Stimulated activated CD8-positive, alpha-beta memory T cell treated with anti-CD3 and anti-CD28 coated beads, Interleukin-2, amount 100 ng/mL, for 48 hours (primary cell): ENCODE results near the gene MRPL20.
A peak's percentile ranks its signal among the peaks of the same experiment; 100 is the strongest.
"Not testable (repeated sequence)": the region's sequence is repeated elsewhere in the genome, so short reads cannot be mapped to it uniquely, and the experiment has no call there.

ENCODE experiments used
- DNase-seq, 2 donors: peaks; one replicate each; pipeline ENCODE4 v3.0.0-alpha.2; 2020; ENCODE audit warnings: low read depth in 2 of 2

MRPL20 gene

DNA sequence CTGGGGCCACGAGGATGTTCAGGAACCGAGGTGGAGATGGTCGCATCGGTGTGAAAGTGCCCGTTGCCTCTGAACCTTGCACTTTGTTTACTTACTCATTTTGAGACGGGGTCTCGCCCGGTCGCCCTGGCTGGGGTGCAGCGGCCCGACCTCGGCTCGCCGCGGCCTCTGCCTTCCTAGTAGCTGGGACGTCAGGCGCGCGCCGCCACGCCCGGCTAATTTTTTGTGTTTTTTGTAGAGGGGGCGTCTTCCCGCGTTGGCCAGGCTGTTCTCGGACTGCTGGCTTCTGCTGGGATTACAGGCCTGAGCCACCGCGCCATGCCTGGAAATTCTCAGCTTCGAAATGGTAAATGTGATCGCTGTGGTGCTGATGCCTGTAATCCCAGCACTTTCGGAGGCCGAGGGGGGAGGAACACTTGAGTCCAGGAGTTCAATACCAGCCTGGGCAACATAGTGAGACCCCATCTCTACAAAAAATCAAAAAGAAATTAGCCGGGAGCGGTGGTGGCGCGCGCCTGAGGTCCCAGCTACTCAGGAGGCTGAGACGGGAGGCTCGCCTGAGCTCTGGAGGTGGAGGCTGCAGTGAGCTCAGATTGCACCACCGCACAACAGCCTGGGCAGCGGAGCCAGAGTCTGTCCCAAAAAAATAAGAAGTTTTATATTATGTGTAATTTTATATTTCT lies 684 bp upstream of the MRPL20 start:
- no peak for DNase-seq

DNA sequence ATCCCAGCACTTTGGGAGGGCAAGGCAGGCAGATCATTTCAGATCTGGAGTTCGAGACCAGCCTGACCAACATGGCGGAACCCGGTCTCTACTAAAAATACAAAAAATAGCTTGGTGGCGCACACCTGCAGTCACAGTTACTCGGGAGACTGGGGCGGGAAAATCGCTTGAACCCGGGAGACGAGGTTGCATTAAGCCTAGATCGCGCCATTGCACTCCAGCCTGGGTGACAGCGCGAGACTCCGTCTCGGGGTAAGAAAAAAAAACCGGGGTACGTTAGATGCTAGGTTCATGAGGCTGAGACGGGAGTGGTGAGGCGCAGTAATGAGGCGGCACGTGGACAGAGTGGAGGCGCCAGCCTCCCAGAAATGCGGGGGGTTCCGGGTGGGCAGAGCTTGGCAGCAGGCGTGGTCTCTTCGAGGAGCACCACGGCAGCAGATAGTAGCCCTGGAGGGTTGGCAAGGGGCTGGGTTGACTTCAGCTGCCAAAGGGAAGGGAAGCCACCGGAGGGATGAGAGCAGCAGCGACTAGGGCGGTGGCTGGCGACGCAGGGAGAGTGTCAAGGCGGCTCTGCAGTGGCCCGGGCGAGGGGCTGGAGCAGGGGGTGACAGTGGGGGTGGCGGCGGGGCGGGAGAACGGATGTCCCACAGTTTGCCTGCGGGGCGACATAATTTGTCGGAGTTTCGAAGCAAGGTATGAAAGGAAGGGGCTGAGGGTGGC lies 832 bp downstream of the MRPL20 start:
- DNase-seq = no peak

DNA sequence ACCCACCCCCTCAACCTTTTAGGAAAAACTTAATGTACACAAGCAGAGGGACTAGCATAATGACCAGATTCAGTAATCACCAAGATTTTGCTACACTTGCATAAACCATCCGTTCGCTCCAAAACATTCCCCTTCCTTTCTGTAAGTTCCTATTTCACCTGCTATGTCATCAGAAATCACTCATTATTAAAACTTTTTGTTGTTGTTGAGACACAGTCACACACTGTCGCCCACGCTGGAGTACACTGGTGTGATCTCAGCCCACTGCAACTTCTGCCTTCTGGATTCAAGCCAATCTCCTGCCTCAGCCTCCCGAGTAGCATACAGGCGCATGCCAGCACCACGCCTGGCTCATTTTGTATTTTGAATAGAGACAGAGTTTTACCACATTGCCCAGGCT lies 3.4 kb downstream of the MRPL20 start:
- no peak for DNase-seq

DNA sequence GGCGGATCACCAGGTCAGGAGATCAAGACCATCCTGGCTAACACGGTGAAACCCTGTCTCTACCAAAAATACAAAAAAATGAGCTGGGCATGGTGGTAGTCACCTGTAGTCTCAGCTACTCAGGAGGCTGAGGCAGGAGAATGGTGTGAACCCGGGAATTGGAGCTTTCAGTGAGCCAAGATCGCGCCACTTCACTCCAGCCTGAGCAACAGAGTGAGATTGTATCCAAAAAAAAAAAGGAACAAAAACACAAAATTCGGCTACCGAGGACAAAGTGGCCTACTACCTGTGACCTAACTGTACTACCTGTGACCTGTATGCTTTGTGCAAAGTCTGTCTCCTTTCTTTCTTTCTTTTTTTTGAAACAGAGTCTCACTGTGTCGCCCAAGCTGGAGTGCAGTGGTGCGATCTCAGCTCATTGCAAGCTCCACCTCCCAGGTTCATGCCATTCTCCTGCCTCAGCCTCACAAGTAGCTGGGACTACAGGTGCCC lies 4.1 kb downstream of the MRPL20 start:
- DNase-seq = not testable (repeated sequence)

DNA sequence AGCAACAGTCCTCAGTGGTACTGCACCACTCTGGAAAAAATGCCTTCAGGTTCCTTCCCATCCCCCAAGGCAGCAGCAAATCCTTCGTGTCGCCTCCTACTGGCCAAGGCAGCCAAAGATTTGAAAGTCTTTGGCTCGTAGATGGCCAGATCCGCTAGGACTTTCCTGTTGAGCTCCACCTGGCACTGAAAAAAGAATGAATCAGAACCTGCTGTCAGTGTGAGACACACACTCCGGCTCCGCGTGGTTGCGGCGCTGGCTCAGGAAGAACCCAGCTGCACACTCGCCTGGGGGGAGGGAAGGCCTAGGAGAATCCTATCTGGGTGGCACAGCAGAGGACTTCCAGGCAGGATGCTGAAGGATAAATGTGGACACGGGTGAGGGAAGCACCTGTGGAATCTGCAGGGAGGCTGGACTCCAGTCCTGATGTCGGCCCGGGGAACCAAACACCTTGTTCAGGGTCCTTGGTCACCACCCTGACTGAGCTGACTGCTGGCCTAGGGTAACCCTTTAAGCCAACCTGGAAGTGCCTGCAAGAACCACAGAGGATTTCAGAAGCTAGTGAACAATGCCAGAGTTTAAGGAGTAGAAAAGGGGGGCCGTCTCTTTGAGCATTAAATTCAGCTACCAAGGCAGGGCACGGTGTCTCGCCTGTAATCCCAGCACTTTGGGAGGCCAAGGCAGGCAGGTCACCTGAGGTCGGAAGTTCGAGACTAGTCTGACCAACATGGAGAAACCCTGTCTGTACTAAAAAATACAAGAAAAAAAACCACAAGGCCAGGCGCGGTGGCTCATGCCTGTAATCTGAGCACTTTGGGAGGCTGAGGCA lies 4.8 kb downstream of the MRPL20 start:
- DNase-seq = no peak

DNA sequence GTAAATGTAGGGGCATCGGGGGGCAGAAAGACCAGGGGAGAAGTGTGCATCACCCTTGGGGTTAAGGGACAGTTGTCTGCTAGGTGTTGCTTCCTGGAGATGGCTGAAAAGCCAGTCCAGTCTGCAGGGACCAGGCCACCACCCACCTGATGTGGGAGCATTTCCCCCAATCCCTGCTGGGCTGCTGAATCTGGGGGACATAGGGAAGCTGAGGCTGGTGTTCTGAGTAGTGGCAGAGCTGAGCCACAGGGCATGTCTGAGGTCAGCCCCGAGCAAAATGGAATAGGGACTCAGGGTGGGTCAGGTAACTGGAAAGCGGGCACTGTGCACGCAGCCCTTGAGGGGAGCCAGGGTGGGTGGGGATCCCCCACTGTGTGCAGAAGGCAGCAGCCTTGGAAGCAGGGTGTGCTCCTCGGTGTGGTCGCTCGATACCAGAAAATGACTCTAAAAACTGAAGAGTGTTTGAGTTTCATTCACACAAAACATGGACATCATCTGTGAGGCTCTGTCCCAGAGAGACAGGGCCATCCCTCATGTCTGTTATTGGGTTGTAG lies 5.6 kb downstream of the MRPL20 start:
- DNase-seq = no peak

DNA sequence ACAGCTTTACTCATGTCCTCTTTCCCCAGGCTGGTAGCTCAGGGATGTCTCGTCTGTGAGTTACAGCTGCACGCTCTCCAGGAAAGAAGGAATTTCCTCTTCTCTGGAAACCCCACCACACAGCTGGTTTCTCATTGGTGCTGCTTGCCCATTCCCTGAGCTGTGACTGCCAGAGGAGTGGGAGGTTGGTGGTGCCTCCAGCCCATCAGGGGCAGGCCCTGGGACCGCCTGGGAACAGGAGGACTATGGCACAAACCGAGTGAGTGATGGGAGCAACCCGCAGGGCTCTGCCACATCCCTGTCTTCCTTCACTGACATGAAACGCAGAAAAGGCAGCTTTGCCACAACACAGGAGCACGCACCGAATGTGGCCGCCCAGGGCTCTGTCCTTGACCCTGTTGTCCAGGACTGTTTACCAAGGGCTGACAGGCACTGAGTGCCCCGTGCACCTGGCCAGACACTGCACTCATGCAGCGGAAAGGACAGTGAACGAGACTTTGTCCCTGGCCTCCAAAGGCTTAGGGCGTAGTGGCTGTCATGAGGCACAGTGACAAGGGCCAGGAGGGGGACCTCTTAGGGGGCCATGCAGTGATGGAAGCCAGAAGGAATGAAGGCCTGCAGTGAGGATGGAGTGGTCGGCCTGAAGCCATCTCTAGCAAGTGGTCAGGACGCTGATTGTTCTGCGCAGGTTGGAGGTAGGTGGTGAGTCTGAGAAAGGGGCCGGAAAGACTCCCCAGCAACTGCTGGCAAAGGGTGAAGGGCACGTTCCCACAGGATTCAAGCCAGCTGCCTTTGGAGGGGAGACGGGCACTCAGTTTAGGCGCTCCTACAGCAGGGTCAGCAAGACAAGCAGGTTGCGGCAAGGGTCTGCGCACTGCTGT lies 6.3 kb downstream of the MRPL20 start:
- no peak for DNase-seq

DNA sequence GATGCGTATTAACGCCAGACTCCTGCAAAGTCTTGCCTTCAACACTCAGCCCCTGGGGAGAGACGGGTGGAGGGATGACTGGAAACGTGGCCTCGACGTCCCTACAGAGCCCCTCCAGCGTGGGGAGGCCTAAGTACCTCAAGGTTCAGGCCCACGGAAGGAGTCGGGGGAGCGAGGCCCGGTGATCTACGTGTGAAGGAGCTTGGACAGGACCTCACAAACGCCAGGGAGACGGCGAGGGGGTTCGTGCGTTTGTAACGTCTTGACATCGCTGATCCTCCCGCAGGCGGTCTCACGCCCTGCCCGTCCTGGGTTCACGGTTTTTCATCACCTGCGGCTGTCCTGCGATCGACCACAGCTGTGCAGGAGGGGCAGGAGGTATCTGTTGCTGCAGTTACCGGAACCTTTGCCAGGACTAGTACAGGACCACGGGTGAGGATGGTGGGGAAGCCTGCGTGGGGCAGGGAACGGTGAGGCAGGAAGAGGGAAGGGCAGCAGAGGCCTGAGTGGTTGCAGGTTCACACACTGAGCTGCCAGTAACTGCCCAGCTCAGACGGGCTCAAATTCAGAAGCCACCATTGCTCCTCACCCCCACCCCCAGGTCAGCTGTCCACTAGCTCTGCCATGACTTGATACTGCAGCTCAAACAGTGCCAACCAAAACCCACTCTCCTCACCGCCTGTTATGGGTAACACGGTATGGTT lies 7.1 kb downstream of the MRPL20 start:
- DNase-seq = no peak

DNA sequence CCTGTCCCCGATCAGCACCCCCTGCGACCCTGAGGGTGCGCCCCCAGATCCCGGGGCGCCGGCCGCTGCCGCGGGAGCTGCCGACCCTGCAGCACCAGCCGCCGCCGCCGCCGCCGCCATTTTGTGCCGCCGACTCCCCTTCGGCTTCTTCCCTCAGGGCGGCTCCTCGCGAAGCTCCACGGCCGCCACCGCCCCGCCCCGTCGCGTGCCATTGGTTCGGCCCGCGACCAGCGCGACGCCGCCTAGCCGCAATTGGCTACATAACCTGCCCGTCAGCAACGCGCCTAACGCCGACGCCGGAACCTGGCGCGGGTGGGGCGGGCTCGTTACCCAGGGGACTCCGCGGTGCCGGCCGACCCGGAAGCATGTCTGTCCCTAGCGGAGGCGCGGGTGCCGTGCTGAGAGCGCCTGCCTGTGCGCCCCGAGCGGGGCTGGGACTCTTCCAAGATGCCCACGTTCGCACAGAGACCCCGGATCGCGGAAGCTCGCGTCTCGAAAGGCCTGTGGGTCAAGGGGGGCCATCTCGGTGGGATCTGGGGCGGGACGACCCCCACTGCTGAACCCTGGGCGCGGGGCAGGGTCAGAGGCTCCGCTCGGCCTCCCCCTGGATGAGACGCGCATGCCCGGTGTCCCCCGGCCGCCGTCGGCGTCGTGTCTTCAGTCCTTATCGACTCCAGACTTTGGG lies 7.8 kb downstream of the MRPL20 start, which contains the start of gene CCNL2:
TSS of gene CCNL2 (minus strand) at position 149 of the 685 bp plus-strand sequence. CDS start at position 120, 29 bp downstream.
- peak; percentile 99 to 100 for DNase-seq

DNA sequence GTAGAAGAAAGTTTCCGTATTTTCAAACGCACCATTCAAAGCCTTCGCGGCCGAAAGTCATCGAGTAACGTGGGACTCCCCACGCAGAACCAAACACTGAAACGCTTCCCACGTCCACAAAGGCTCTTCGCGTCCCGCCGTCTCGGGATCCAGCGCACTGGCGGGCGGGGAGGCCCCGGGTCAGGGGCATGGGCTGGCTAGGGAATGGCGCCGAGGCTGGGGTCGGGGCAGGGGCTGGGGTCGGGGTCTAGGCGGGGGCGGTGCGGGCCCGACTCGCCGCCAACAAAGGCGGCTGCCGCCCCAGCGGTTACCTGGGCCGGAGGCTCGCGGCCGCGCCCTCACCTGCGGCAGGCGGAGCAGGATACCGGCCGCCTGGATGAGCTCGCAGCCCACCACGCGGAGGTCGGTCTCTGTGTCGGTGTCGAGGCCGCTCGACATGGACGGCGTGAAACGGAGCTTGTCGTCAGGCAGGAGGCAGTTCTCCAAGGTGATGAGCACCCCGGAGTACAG lies 8.4 kb downstream of the MRPL20 start:
- no peak for DNase-seq

DNA sequence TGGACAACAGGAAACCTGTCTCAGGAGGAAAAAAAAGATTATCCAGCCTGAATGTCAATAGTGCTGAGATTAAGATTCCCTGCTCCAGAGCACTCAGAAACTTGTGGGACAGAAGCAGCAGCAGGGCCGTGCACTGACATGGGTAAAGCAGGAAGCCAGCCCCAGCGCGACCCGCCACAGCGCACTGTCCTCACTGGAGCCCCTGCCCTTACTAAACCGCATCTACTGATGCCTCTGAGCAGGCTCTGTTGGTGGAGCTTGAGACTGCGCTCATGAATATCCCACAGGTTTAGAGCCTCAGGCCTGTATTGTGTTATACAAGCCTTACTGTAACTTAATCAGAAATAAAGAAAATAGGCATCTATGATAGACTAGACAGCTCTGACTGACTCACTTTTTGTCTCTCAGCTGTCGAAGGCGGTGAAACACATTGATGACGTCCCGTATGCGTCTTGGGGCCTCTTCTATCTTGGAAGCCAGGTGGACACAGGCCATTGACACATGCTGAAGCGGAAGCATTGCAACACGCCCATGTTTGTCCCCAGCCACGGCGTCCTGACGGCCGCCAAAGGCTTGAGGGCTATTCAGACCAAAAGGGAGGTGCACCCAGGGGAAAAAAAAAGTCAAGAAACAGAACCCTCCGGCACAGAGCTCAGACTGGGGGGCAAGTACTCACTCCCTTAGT lies 9.1 kb downstream of the MRPL20 start:
- no peak for DNase-seq

DNA sequence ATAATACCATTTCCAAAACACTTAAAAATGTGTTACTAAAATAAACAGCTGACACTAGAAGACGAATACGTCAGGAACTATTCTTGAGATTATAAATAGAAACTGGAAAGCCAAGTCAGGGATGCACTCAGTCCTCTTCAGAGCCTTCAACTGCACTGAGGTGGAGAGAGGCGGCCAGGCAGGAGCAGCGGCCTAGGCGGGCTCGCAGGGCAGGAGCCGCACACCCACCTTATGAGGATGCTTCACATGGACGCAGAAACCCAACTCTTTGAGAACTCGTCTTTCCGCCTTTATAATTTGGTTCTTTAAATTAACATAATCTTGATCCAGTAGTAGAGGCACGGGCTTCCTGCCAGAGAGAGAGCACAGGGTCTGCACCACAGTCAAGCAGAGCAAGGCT lies 11.9 kb downstream of the MRPL20 start:
- no peak for DNase-seq

DNA sequence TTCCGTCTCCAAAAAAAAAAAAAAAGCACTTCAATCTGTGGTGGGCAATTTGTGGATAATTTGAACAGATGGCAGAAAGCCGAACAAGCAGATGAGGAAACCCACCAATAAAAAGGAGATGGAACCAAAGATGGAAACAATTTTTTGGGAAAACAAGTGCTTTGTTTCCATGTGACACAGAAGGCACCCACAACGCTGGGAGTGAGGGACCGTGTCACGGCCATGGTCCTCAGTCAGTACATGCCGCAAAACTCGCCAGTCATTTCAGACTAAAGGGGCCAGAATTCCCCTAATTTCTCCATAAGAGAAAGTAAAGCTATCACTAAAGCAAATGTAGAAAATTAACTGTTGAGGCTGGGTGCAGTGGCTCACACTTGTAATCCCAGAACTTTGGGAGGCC lies 13.0 kb downstream of the MRPL20 start:
- DNase-seq = no peak

DNA sequence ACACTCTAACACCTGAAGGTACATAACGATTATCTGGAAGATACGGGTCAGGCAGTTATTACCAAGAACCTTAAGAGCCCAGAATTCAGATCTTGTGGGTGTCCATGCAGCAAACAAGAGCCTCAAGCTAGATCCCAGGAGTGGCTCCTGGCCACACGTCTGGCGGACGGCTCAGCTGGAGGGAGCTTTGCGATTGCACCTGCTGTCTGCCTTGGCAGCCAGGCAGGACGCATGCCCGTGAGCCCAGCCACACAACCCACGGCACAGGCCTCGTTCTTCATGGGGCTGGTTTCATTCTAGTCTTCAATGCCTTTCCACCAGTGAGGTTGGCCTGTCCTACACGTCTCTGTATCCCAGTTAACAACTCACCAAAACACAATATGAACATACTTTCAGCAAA lies 13.7 kb downstream of the MRPL20 start:
- DNase-seq = no peak

DNA sequence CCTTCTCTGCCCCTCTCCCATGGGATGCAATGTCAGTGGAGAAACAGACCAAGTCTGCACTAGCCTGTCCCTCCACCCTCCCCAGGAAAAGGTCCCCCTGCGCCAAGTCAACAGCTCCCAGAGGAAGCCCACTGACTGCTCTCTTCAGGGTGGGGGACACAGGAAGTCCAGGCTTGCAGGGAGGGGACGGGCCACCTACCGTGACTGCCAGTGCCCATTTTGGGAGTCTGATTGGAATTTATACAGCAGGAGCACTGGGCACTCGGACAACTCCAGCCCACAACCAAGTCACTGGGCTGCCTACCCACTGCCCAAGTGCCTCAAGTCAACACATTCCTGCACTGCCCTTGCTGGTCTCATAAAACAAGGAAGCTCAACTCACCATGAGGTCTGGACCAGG lies 14.1 kb downstream of the MRPL20 start:
- no peak for DNase-seq

DNA sequence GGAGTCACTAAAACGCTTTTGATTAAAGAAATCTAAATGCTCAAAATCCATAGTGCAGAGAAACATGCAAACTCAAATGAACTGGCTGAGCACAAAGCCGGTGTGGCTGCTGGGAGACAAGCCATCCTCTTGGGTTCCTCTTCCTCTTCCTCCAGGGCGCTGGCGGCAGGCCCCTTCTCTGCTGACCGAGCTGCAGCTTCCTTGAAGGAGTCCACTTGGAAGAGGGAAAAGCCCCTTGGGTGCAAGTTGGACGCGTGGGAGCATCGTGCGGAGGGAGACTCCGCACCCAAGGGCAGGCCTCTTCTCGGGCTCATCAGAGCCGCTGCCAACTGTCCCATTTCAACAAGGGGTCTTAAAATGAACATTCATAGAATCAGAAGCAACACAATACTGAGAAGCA lies 15.9 kb downstream of the MRPL20 start:
- no peak for DNase-seq

DNA sequence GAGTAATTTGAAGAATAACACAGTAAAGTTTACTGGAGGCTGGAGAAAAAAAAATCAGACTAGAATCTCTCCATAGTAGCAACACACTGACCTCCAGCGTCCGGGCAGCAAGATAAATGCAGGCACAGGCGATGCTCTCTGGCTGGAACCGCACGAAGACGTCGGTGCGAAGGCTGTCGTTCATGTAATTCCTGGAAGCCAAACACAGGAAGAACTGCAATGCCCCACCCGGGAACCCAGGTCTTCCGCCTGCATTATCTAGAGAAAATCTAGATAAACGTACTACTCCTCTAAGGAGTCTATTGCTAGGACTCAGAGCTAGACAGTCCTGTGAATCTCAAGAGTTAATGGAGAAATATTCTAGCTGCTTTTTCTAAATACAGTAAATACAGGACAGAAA lies 16.4 kb downstream of the MRPL20 start:
- DNase-seq = no peak

DNA sequence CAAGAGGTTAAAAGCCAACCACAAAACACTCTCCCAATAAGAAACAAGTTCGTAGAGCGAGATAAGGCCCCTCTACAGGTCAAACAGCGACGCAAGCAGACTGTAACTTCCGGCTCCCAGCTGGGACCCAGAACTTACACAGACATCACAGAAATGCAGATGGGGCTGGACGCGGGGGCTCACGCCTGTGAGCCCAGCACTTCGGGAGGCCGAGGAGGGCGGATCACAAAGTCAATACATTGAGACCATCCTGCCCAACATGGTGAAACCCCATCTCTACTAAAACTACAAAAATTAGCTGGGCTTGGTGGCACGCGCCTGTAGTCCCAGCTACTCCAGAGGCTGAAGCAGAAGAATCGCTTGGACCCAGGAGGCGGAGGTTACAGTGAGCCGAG lies 19.0 kb downstream of the MRPL20 start:
- DNase-seq = no peak
